Measurements from ENCODE around the gene NEDD4L. TPM values are rescaled to one million over a fixed set of nuclear protein-coding genes. Genes with fewer than 3 reads are reported as not detected.

The NEDD4L gene
- total RNA-seq, 4 donors from 2014 or later: 44.0 to 104 (median 59.6) TPM

GRCh38 chr18:58150772-58151171 is 106.7 kb downstream of the NEDD4L start:
- H3K27me3 ChIP-seq: no peaks in the 10 kb centered on the region
- H3K27ac ChIP-seq: no peak overlapping the region
- H3K36me3 ChIP-seq: no peaks in the 10 kb centered on the region
- H3K4me1 ChIP-seq: no peaks in the 10 kb centered on the region
- DNase-seq (ENCODE audit: low spot score in 2 of 2): no peak
- H3K4me3 ChIP-seq: no peak overlapping the region
- TF ChIP-seq POLR2A (IDR thresholded peaks at IDR 0.05) (no peak), POLR2AphosphoS5 (IDR thresholded peaks at IDR 0.05) (no peak), CTCF (IDR thresholded peaks at IDR 0.05) (no peak), EP300 (IDR thresholded peaks at IDR 0.05) (no peak)
- no peaks in the 10 kb centered on the region for H3K9me3 ChIP-seq
- WGBS: 86% methylated on average over 4 of the region's 4 CpGs

GRCh38 chr18:58152216-58152615 is 108.2 kb downstream of the NEDD4L start:
- H3K27ac ChIP-seq: no peak overlapping the region
- H3K27me3 ChIP-seq: no peaks in the 10 kb centered on the region
- WGBS: 90% methylated on average over 3 of the region's 3 CpGs
- no peaks in the 10 kb centered on the region for H3K36me3 ChIP-seq
- no peaks in the 10 kb centered on the region for H3K9me3 ChIP-seq
- no peak overlapping the region for H3K4me3 ChIP-seq
- no peak for DNase-seq (ENCODE audit: low spot score in 2 of 2)
- H3K4me1 ChIP-seq: no peaks in the 10 kb centered on the region
- no peak for TF ChIP-seq POLR2AphosphoS5 (IDR thresholded peaks at IDR 0.05)
- no peak for TF ChIP-seq POLR2A (IDR thresholded peaks at IDR 0.05)

- Histone ChIP-seq H3K4me1 (no peaks in the 10 kb centered on the region), H3K27ac (no peak overlapping the region), H3K27me3 (no peaks in the 10 kb centered on the region), H3K36me3 (no peaks in the 10 kb centered on the region), H3K9me3 (no peaks in the 10 kb centered on the region), H3K4me3 (no peak overlapping the region)
- 87% methylated on average over 3 of the region's 3 CpGs for WGBS
- DNase-seq (ENCODE audit: low spot score in 2 of 2): no peak
- TF ChIP-seq POLR2AphosphoS5 (IDR thresholded peaks at IDR 0.05) (no peak), EP300 (IDR thresholded peaks at IDR 0.05) (no peak), POLR2A (IDR thresholded peaks at IDR 0.05) (no peak), CTCF (IDR thresholded peaks at IDR 0.05) (no peak)
Measured at GRCh38 chr18:58152891-58153290, 108.9 kb downstream of the NEDD4L start.

- no peaks in the 10 kb centered on the region for H3K36me3 ChIP-seq
- TF ChIP-seq EP300 (IDR thresholded peaks at IDR 0.05): no peak
- TF ChIP-seq POLR2AphosphoS5 (IDR thresholded peaks at IDR 0.05): no peak
- TF ChIP-seq CTCF (IDR thresholded peaks at IDR 0.05): no peak
- no peak for TF ChIP-seq POLR2A (IDR thresholded peaks at IDR 0.05)
- no peak overlapping the region for H3K4me3 ChIP-seq
- H3K27me3 ChIP-seq: no peaks in the 10 kb centered on the region
- no peak for DNase-seq (ENCODE audit: low spot score in 2 of 2)
- H3K4me1 ChIP-seq: no peaks in the 10 kb centered on the region
- H3K27ac ChIP-seq: no peak overlapping the region
- H3K9me3 ChIP-seq: no peaks in the 10 kb centered on the region
- whole genome bisulfite sequencing: 78% methylated on average over 9 of the region's 9 CpGs
Measured at GRCh38 chr18:58156516-58156915, 112.5 kb downstream of the NEDD4L start.

GRCh38 chr18:58157237-58157636 is 113.2 kb downstream of the NEDD4L start:
- no peak overlapping the region for H3K4me3 ChIP-seq
- H3K4me1 ChIP-seq: no peaks in the 10 kb centered on the region
- WGBS: 94% methylated on average over 3 of the region's 3 CpGs
- no peak for DNase-seq (ENCODE audit: low spot score in 2 of 2)
- H3K9me3 ChIP-seq: no peaks in the 10 kb centered on the region
- H3K27me3 ChIP-seq: no peaks in the 10 kb centered on the region
- H3K36me3 ChIP-seq: no peaks in the 10 kb centered on the region
- H3K27ac ChIP-seq: no peak overlapping the region
- no peak for TF ChIP-seq POLR2A (IDR thresholded peaks at IDR 0.05)
- no peak for TF ChIP-seq CTCF (IDR thresholded peaks at IDR 0.05)
- no peak for TF ChIP-seq POLR2AphosphoS5 (IDR thresholded peaks at IDR 0.05)
- no peak for TF ChIP-seq EP300 (IDR thresholded peaks at IDR 0.05)

GRCh38 chr18:58158008-58158407 is 114.0 kb downstream of the NEDD4L start:
- Histone ChIP-seq H3K4me3 (no peak overlapping the region), H3K36me3 (no peaks in the 10 kb centered on the region), H3K4me1 (no peaks in the 10 kb centered on the region), H3K9me3 (no peaks in the 10 kb centered on the region), H3K27ac (no peak overlapping the region), H3K27me3 (no peaks in the 10 kb centered on the region)
- no peak for DNase-seq (ENCODE audit: low spot score in 2 of 2)
- TF ChIP-seq EP300 (IDR thresholded peaks at IDR 0.05): no peak
- no peak for TF ChIP-seq POLR2A (IDR thresholded peaks at IDR 0.05)
- TF ChIP-seq POLR2AphosphoS5 (IDR thresholded peaks at IDR 0.05): no peak
- no peak for TF ChIP-seq CTCF (IDR thresholded peaks at IDR 0.05)
- 60% methylated on average over 1 of the region's 1 CpG for WGBS
